ENCODE data around the gene PFDN4.

GRCh38 chr20:54172532-54172855 lies 35.4 kb upstream of the PFDN4 start:
- TF ChIP-seq ZBTB33 (IDR thresholded peaks at IDR 0.05; ENCODE audit: borderline replicate concordance, low read depth): no peak
- no peak for TF ChIP-seq CTCF (IDR thresholded peaks at IDR 0.05)
- TF ChIP-seq EP300 (IDR thresholded peaks at IDR 0.05; ENCODE audit: borderline replicate concordance in 1 of 2, low read depth in 1 of 2, low read length in 1 of 2): no peak
- no peak for TF ChIP-seq ELF1 (IDR thresholded peaks at IDR 0.05)
